Measurements from ENCODE around the gene BEAN1. TPM values are rescaled to one million over a fixed set of nuclear protein-coding genes. Genes with fewer than 3 reads are reported as not detected.

The BEAN1 gene
- total and polyA plus RNA-seq, 2 experiments from 2014 or later = 0.07 to 0.10 TPM

DNA sequence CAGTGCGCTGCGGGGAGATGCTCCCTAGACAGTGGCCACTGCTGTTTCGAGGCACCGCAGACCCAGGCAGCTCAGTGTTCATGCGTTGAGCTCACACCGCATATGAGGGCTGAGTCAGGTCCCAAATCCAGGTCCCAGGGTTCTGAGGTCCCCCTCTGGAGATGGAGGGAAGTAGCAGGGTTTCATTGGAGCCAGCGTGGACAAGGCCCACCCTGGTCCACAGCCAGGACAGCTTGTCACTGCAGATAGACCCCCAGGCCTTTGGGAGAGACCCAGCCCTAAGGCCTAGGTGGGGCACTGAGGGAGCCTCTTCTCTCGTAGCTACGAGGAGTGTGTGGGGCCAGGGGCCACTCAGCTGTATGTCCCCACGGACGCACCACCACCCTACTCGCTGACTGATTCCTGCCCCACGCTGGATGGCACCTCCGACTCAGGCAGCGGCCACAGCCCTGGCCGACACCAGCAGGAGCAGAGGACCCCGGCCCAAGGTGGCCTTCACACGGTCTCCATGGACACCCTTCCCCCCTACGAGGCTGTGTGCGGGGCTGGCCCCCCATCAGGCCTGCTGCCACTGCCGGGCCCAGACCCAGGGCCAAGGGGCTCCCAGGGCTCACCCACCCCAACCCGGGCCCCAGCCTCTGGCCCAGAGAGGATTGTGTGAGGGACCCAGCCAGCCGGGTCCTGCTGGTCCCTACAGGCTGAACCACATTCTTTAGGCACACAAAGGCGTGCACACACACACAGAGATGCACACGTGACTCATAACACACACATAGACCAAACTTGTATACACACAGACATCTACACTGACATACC lies 53.4 kb downstream of the BEAN1 start:
- no peak for TF ChIP-seq CREB1 (CRISPR knock-in tag; IDR thresholded peaks at IDR 0.05; ENCODE audit: low read depth)
- no peak for TF ChIP-seq POLR2AphosphoS5 (IDR thresholded peaks at IDR 0.05; ENCODE audit: low read depth)
- no peak for TF ChIP-seq EZH2 (IDR thresholded peaks at IDR 0.05; ENCODE audit: low read depth, unreplicated experiment)
- no peak for TF ChIP-seq STAT1 (IDR thresholded peaks at IDR 0.05; ENCODE audit: unreplicated experiment)
- TF ChIP-seq ZNF114 (CRISPR knock-in tag; IDR thresholded peaks at IDR 0.05) = no peak
- TF ChIP-seq NANOG (IDR thresholded peaks at IDR 0.05; ENCODE audit: borderline replicate concordance) = no peak
- no peak for TF ChIP-seq ZNF331 (CRISPR knock-in tag; IDR thresholded peaks at IDR 0.05; ENCODE audit: low read depth)
- TF ChIP-seq EZH2phosphoT487 (IDR thresholded peaks at IDR 0.05; ENCODE audit: unreplicated experiment) = no peak
- no peak for TF ChIP-seq ETS1 (IDR thresholded peaks at IDR 0.05)
- TF ChIP-seq, protein P1, sequence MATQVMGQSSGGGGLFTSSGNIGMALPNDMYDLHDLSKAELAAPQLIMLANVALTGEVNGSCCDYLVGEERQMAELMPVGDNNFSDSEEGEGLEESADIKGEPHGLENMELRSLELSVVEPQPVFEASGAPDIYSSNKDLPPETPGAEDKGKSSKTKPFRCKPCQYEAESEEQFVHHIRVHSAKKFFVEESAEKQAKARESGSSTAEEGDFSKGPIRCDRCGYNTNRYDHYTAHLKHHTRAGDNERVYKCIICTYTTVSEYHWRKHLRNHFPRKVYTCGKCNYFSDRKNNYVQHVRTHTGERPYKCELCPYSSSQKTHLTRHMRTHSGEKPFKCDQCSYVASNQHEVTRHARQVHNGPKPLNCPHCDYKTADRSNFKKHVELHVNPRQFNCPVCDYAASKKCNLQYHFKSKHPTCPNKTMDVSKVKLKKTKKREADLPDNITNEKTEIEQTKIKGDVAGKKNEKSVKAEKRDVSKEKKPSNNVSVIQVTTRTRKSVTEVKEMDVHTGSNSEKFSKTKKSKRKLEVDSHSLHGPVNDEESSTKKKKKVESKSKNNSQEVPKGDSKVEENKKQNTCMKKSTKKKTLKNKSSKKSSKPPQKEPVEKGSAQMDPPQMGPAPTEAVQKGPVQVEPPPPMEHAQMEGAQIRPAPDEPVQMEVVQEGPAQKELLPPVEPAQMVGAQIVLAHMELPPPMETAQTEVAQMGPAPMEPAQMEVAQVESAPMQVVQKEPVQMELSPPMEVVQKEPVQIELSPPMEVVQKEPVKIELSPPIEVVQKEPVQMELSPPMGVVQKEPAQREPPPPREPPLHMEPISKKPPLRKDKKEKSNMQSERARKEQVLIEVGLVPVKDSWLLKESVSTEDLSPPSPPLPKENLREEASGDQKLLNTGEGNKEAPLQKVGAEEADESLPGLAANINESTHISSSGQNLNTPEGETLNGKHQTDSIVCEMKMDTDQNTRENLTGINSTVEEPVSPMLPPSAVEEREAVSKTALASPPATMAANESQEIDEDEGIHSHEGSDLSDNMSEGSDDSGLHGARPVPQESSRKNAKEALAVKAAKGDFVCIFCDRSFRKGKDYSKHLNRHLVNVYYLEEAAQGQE (IDR thresholded peaks at IDR 0.05; ENCODE audit: unreplicated experiment) = no peak
- TF ChIP-seq ZNF462 (CRISPR knock-in tag; IDR thresholded peaks at IDR 0.05) = no peak
- Histone ChIP-seq H3K79me2 (replicated peaks; ENCODE audit: insufficient read depth) (no peaks in the 10 kb centered on the region), H3K4me1 (ENCODE audit: insufficient read depth) (peaks cover 5% of the 10 kb centered on the region; the same call in 1 of the 2 replicates), H3K4me2 (no peak overlapping the region), H3K27me3 (ENCODE audit: insufficient read depth) (no peaks in the 10 kb centered on the region), H3K4me3 (no peak overlapping the region), H3K36me3 (ENCODE audit: insufficient read depth) (no peaks in the 10 kb centered on the region), H2AFZ (no peak overlapping the region), H3K27ac (ENCODE audit: low read depth) (no peak overlapping the region), H3F3A (replicated peaks; ENCODE audit: low read depth) (no peaks in the 10 kb centered on the region), H3K9me2 (ENCODE audit: insufficient read depth) (no peaks in the 10 kb centered on the region), H4K20me1 (replicated peaks; ENCODE audit: insufficient read depth) (no peaks in the 10 kb centered on the region)
- H3K27ac Mint-ChIP-seq = no peak overlapping the region
- H3K4me1 Mint-ChIP-seq = peaks cover 15% of the 10 kb centered on the region
- no peaks in the 10 kb centered on the region; the same call in 2 of the 3 replicates for H3K9me3 Mint-ChIP-seq
- peaks cover 9% of the 10 kb centered on the region for H3K27me3 Mint-ChIP-seq (ENCODE audit: insufficient read depth, low read depth, poor library complexity)
- no peak overlapping the region for H3K4me3 Mint-ChIP-seq
- ATAC-seq (no peak), DNase-seq (ENCODE audit: low spot score) (no peak)
- H3K36me3 Mint-ChIP-seq (ENCODE audit: low read depth) = no peaks in the 10 kb centered on the region

Data from GM23338 (cell line).